K562 (cell line): Measurements from ENCODE around the gene TRIM40.

Experiments used
- EZH2 ChIP-seq: IDR thresholded peaks from 2 replicates; pipeline ENCODE4 v1.6.1; 2012; ENCODE audit warnings: low read depth, mild to moderate bottlenecking, inconsistent platforms, low read length, borderline replicate concordance
- FOXJ2 ChIP-seq: fragments of 200-800 bp; sonication (Bioruptor generic); IDR thresholded peaks from 2 replicates; pipeline ENCODE4 v1.6.1; 2016; ENCODE audit warnings: missing genetic modification characterization, missing compliant biosample characterization
- NR2C1 ChIP-seq, 2 experiments: fragments of 450-650 bp; IDR thresholded peaks; 2 replicates each; pipeline ENCODE4 v1.6.1; 2017; ENCODE audit warnings: mild to moderate bottlenecking in 2 of 2, antibody characterized with exemption in 1 of 2, inconsistent platforms in 1 of 2, missing compliant biosample characterization in 1 of 2, missing genetic modification characterization in 1 of 2
- NRF1 ChIP-seq, 2 experiments: fragments of 450-650 bp; IDR thresholded peaks in 1 of 2; conservative IDR thresholded peaks in 1 of 2; 2 replicates each; pipeline ENCODE4 v1.6.1; 2014; ENCODE audit warnings: mild to moderate bottlenecking in 2 of 2
- RAD51 ChIP-seq: fragments of 450-650 bp; IDR thresholded peaks from 2 replicates; pipeline ENCODE4 v1.7.1; 2016; ENCODE audit warnings: low read depth, mild to moderate bottlenecking, borderline replicate concordance
- RHOXF2B ChIP-seq: fragments of 250-450 bp; sonication (Bioruptor Pico); conservative IDR thresholded peaks from 2 replicates; pipeline ENCODE4 v1.5.1; 2021
- SAFB2 ChIP-seq: fragments of 200-400 bp; formaldehyde crosslinking; IDR thresholded peaks from 2 replicates; pipeline ENCODE4 v1.6.1; 2018; ENCODE audit warnings: borderline replicate concordance, low read length, low read depth, moderate library complexity; ENCODE audit not compliant: severe bottlenecking
- TRIM28 ChIP-seq: fragments of 450-650 bp; IDR thresholded peaks from 2 replicates; pipeline ENCODE4 v1.6.1; 2017
- TF ChIP-seq, protein P1 (sequence below), 3 experiments: IDR thresholded peaks in 2 of 3; conservative IDR thresholded peaks in 1 of 3; 2 replicates each; pipeline ENCODE4 v1.5.1; 2011 to 2012; ENCODE audit warnings: low read length in 3 of 3, mild to moderate bottlenecking in 3 of 3, control low read depth in 2 of 3, improper control_type of control experiment in 1 of 3, inconsistent platforms in 1 of 3, low read depth in 1 of 3, mixed read lengths in 1 of 3, moderate library complexity in 1 of 3; ENCODE audit not compliant: insufficient read depth in 2 of 3
- TF ChIP-seq, protein P2 (sequence below): sonication (generic); formaldehyde crosslinking; IDR thresholded peaks from 2 replicates; pipeline ENCODE4 v1.8.1; 2023; ENCODE audit warnings: mild to moderate bottlenecking, missing genetic modification reagents
- TF ChIP-seq, protein P3 (sequence below): fragments of 450-650 bp; IDR thresholded peaks from 2 replicates; pipeline ENCODE4 v1.6.1; 2018; ENCODE audit not compliant: partially characterized antibody
- TF ChIP-seq, protein P4 (sequence below): fragments of 200-800 bp; sonication (Bioruptor generic); IDR thresholded peaks from 2 replicates; pipeline ENCODE4 v1.6.1; 2016; ENCODE audit warnings: missing genetic modification characterization, missing compliant biosample characterization
- TF ChIP-seq, protein P5 (sequence below): sonication (generic); formaldehyde crosslinking; IDR thresholded peaks from 2 replicates; pipeline ENCODE4 v1.8.0; 2022; ENCODE audit warnings: mild to moderate bottlenecking, missing genetic modification reagents
- TF ChIP-seq, protein P6 (sequence below), 3 experiments: fragments of 200-800 bp in 1 of 3; fragments of 250-450 bp in 1 of 3; fragments of 450-650 bp in 1 of 3; sonication (Bioruptor Pico) in 1 of 3; sonication (Bioruptor generic) in 1 of 3; formaldehyde crosslinking in 1 of 3; IDR thresholded peaks; 2 replicates each; pipeline versions ENCODE4 v1.6.1 to v1.8.0; 2016 to 2022; ENCODE audit warnings: mild to moderate bottlenecking in 2 of 3, missing genetic modification characterization in 2 of 3, missing compliant biosample characterization in 1 of 3, moderate library complexity in 1 of 3

DNA sequence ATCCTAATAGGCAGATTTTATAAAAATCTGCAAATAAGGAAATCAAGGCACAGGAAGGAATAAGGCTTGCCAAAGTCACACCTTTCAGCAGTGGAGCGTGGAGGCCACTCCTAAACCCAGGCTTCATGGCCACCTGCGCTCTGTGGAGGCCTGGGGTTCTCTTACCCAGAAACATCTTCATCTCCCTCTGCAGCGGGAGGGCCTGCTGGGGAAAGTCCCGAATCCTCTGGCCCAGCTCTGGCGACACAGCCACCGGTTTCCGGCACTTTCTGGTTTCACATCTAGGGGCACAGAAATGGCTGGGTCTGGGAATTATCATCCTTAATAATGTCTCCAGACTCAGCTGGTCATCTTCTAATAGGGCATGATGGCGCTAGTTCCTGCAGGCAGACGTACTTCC lies 20.8 kb downstream of the TRIM40 start:
- TF ChIP-seq, protein P1, sequence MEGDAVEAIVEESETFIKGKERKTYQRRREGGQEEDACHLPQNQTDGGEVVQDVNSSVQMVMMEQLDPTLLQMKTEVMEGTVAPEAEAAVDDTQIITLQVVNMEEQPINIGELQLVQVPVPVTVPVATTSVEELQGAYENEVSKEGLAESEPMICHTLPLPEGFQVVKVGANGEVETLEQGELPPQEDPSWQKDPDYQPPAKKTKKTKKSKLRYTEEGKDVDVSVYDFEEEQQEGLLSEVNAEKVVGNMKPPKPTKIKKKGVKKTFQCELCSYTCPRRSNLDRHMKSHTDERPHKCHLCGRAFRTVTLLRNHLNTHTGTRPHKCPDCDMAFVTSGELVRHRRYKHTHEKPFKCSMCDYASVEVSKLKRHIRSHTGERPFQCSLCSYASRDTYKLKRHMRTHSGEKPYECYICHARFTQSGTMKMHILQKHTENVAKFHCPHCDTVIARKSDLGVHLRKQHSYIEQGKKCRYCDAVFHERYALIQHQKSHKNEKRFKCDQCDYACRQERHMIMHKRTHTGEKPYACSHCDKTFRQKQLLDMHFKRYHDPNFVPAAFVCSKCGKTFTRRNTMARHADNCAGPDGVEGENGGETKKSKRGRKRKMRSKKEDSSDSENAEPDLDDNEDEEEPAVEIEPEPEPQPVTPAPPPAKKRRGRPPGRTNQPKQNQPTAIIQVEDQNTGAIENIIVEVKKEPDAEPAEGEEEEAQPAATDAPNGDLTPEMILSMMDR (IDR thresholded peaks at IDR 0.05 in 2 of 3, conservative IDR thresholded peaks at IDR 0.05 in 1 of 3; ENCODE audit: insufficient read depth in 2 of 3, low read depth in 1 of 3, low read length in 3 of 3): no peak
- TF ChIP-seq NR2C1 (IDR thresholded peaks at IDR 0.05) (no peak), NR2C1 (tag; IDR thresholded peaks at IDR 0.05) (no peak), NRF1 (conservative IDR thresholded peaks at IDR 0.05 in 1 of 2, IDR thresholded peaks at IDR 0.05 in 1 of 2) (no peak), RHOXF2B (no peak), SAFB2 (no peak), RAD51 (no peak), FOXJ2 (tag) (no peak), EZH2 (no peak), TRIM28 (no peak)
- TF ChIP-seq, protein P2, sequence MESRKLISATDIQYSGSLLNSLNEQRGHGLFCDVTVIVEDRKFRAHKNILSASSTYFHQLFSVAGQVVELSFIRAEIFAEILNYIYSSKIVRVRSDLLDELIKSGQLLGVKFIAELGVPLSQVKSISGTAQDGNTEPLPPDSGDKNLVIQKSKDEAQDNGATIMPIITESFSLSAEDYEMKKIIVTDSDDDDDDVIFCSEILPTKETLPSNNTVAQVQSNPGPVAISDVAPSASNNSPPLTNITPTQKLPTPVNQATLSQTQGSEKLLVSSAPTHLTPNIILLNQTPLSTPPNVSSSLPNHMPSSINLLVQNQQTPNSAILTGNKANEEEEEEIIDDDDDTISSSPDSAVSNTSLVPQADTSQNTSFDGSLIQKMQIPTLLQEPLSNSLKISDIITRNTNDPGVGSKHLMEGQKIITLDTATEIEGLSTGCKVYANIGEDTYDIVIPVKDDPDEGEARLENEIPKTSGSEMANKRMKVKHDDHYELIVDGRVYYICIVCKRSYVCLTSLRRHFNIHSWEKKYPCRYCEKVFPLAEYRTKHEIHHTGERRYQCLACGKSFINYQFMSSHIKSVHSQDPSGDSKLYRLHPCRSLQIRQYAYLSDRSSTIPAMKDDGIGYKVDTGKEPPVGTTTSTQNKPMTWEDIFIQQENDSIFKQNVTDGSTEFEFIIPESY (CRISPR knock-in tag): no peak
- TF ChIP-seq, protein P3, sequence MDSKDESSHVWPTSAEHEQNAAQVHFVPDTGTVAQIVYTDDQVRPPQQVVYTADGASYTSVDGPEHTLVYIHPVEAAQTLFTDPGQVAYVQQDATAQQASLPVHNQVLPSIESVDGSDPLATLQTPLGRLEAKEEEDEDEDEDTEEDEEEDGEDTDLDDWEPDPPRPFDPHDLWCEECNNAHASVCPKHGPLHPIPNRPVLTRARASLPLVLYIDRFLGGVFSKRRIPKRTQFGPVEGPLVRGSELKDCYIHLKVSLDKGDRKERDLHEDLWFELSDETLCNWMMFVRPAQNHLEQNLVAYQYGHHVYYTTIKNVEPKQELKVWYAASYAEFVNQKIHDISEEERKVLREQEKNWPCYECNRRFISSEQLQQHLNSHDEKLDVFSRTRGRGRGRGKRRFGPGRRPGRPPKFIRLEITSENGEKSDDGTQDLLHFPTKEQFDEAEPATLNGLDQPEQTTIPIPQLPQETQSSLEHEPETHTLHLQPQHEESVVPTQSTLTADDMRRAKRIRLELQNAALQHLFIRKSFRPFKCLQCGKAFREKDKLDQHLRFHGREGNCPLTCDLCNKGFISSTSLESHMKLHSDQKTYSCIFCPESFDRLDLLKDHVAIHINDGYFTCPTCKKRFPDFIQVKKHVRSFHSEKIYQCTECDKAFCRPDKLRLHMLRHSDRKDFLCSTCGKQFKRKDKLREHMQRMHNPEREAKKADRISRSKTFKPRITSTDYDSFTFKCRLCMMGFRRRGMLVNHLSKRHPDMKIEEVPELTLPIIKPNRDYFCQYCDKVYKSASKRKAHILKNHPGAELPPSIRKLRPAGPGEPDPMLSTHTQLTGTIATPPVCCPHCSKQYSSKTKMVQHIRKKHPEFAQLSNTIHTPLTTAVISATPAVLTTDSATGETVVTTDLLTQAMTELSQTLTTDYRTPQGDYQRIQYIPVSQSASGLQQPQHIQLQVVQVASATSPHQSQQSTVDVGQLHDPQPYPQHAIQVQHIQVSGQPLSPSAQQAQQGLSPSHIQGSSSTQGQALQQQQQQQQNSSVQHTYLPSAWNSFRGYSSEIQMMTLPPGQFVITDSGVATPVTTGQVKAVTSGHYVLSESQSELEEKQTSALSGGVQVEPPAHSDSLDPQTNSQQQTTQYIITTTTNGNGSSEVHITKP: no peak
- TF ChIP-seq, protein P4, sequence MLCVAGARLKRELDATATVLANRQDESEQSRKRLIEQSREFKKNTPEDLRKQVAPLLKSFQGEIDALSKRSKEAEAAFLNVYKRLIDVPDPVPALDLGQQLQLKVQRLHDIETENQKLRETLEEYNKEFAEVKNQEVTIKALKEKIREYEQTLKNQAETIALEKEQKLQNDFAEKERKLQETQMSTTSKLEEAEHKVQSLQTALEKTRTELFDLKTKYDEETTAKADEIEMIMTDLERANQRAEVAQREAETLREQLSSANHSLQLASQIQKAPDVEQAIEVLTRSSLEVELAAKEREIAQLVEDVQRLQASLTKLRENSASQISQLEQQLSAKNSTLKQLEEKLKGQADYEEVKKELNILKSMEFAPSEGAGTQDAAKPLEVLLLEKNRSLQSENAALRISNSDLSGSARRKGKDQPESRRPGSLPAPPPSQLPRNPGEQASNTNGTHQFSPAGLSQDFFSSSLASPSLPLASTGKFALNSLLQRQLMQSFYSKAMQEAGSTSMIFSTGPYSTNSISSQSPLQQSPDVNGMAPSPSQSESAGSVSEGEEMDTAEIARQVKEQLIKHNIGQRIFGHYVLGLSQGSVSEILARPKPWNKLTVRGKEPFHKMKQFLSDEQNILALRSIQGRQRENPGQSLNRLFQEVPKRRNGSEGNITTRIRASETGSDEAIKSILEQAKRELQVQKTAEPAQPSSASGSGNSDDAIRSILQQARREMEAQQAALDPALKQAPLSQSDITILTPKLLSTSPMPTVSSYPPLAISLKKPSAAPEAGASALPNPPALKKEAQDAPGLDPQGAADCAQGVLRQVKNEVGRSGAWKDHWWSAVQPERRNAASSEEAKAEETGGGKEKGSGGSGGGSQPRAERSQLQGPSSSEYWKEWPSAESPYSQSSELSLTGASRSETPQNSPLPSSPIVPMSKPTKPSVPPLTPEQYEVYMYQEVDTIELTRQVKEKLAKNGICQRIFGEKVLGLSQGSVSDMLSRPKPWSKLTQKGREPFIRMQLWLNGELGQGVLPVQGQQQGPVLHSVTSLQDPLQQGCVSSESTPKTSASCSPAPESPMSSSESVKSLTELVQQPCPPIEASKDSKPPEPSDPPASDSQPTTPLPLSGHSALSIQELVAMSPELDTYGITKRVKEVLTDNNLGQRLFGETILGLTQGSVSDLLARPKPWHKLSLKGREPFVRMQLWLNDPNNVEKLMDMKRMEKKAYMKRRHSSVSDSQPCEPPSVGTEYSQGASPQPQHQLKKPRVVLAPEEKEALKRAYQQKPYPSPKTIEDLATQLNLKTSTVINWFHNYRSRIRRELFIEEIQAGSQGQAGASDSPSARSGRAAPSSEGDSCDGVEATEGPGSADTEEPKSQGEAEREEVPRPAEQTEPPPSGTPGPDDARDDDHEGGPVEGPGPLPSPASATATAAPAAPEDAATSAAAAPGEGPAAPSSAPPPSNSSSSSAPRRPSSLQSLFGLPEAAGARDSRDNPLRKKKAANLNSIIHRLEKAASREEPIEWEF (CRISPR knock-in tag): no peak
- TF ChIP-seq, protein P5, sequence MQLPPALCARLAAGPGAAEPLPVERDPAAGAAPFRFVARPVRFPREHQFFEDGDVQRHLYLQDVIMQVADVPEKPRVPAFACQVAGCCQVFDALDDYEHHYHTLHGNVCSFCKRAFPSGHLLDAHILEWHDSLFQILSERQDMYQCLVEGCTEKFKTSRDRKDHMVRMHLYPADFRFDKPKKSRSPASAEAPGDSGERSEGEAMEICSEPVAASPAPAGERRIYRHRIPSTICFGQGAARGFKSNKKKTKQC (CRISPR knock-in tag): no peak
- TF ChIP-seq, protein P6, sequence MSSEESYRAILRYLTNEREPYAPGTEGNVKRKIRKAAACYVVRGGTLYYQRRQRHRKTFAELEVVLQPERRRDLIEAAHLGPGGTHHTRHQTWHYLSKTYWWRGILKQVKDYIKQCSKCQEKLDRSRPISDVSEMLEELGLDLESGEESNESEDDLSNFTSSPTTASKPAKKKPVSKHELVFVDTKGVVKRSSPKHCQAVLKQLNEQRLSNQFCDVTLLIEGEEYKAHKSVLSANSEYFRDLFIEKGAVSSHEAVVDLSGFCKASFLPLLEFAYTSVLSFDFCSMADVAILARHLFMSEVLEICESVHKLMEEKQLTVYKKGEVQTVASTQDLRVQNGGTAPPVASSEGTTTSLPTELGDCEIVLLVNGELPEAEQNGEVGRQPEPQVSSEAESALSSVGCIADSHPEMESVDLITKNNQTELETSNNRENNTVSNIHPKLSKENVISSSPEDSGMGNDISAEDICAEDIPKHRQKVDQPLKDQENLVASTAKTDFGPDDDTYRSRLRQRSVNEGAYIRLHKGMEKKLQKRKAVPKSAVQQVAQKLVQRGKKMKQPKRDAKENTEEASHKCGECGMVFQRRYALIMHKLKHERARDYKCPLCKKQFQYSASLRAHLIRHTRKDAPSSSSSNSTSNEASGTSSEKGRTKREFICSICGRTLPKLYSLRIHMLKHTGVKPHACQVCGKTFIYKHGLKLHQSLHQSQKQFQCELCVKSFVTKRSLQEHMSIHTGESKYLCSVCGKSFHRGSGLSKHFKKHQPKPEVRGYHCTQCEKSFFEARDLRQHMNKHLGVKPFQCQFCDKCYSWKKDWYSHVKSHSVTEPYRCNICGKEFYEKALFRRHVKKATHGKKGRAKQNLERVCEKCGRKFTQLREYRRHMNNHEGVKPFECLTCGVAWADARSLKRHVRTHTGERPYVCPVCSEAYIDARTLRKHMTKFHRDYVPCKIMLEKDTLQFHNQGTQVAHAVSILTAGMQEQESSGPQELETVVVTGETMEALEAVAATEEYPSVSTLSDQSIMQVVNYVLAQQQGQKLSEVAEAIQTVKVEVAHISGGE (CRISPR knock-in tag; IDR thresholded peaks at IDR 0.05): no peak
